DMS 273 (cell line): ENCODE measurements around the gene MAGEA6.
"Not testable (repeated sequence)": the region's sequence is repeated elsewhere in the genome, so short reads cannot be mapped to it uniquely, and the experiment has no call there.

Experiments
- DNase-seq: peaks from one replicate; lab custom pipeline; 2025; ENCODE audit not compliant: unreplicated experiment; lab: John Stamatoyannopoulos, UW

Gene MAGEA6

GRCh38 chrX:152769549-152770289 is at the start of gene MAGEA6:
Gene MAGEA6, minus strand, starts transcription at chrX:152769689. Its CDS starts 2,039 bp downstream, at chrX:152767650.
- DNase-seq, result not testable (repeated sequence)

GRCh38 chrX:152819266-152819665 is 49.8 kb upstream of the MAGEA6 start:
- no peak for DNase-seq

DNA sequence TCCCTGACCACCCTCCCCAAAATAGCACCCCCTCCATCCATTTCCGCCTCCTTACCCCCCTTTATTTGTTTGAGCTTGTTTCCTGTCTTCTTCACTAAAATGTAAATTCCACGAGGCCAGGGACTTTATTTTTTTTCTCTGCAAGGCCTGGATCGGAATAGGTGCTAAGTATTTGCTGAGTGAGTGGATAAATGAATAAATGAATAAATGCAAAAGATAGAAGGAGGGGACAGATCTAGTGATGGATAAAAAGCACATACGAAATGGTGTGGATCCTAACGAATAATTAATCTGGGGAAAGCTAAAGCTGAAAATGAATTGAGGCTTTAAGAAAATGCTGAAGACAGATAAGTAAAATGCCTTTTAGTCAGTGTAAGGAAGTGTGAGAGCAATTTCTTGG is 48.9 kb upstream of the MAGEA6 start:
- no peak for DNase-seq

GRCh38 chrX:152817078-152817764 is 47.7 kb upstream of the MAGEA6 start:
- peak; percentile 79 for DNase-seq

- no peak for DNase-seq
Measured at GRCh38 chrX:152814048-152814447, 44.6 kb upstream of the MAGEA6 start.

DNA sequence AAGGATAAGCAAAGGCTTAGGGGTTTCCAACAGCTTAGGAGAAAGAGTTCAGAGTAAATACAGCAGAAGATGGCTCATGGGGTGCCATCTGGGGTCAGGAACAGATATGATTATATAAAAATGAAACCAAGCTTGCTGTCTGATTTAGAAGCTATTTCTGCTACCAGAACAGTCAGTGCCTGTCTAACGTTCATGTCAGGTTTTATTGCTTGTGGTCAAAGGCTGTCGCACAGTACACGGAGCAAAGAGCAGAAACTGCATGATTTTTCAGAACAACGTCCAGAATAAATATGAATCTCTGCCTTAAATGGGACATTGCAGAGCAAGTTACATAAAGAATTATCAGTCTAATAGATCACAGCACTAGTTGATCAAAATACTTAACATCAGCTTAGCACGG is 43.7 kb upstream of the MAGEA6 start:
- no peak for DNase-seq

- peak; percentile 77 for DNase-seq
Measured at GRCh38 chrX:152810403-152810802, 40.9 kb upstream of the MAGEA6 start.

GRCh38 chrX:152806035-152806434 is 36.5 kb upstream of the MAGEA6 start:
- DNase-seq, result no peak

- no peak for DNase-seq
Measured at GRCh38 chrX:152798945-152799344, 29.5 kb upstream of the MAGEA6 start.

- DNase-seq, result not testable (repeated sequence)
Measured at GRCh38 chrX:152787062-152787461, 17.6 kb upstream of the MAGEA6 start.

- DNase-seq, result not testable (repeated sequence)
Measured at GRCh38 chrX:152766562-152766961, 2.9 kb downstream of the MAGEA6 start.

DNA sequence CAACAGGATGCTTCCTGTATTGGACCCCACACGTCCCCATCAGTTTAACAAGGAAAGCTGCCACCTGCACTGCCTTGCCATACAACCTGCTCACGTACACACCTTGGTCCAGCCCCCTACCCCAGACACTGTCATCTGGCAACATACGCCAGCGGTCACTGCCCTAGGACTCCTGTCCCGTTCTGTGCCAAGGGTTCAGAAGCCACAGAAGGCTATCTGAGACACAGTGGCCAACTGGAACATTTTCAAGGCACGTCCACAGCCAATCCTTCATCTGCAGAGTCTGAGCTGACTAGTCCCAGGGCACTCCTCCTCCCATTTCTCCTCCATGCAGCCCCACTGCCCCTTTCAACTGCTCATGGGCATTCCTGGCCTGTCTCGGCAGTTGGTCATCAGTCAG is 7.9 kb downstream of the MAGEA6 start:
- not testable (repeated sequence) for DNase-seq

GRCh38 chrX:152759544-152759943 is 9.9 kb downstream of the MAGEA6 start:
- not testable (repeated sequence) for DNase-seq

DNA sequence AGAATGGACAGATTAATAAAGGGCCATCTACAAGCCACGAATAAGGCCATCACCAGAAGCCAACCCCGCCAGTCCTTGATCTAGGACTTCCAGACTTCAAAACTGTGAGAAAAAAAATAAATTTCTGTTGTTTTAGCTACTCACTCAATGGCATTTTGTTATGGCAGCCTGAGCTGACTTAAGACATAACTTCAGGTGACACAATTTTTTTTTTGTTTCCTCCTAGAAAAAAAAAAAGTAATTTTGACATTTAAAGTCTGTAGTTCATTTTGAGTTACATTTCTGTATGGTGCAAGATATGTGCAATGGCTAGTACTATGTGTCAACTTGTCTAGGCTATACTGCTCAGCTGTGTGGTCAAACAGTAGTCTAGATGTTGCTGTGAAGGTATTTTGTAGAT is 10.6 kb downstream of the MAGEA6 start, which contains the start of gene CSAG3:
Gene CSAG3 (plus strand): TSS at position 301 of the 400 bp plus-strand sequence.
- not testable (repeated sequence) for DNase-seq

- not testable (repeated sequence) for DNase-seq
Measured at GRCh38 chrX:152754871-152755270, 14.6 kb downstream of the MAGEA6 start.

DNA sequence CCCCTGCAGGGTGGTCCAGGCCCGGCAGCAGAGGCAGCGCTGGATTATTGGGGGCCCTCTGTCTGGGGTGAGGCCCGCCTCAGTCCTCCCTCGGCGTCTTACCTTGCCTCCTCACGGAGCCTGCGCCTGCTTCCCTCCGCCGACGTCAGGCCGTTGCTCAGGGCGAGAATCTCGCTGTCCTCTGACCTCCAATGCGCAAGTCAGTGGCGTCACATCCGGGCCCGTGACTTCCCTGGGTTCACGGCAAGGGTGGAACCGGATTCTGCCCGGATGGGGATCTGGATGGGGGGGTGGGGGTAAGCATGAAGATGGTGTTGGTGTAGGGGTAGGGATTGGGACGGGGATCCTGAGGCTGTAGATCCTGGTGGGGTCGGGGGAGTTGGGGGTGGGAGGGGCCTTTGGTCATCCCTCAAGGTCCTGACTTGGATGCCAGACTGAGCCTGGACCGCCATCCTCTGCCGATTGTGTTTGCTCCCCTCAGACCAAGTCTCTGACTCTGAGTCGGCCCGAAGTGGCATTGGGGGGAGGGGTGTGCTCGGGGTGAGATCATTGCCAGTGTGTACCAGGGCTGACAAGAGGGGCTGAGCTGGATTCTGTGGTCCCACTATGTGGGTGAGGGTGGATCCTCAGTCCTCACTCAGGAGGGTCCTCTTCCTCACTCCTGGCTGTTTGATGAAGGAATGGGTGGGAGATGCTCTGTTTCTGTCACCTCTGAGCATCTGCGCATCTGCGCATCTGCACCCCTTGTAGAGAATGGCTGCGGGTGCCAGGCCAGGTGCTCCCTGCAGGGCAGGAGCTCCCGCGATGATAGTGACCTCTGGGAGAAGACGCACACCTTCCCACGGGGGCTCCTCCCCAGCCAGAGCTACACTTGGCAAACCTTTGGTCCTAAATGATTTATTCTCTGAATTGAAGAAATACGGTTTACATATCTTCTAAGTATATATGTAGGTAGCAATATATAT is 15.5 kb downstream of the MAGEA6 start, which contains the start of gene MAGEA2:
Gene MAGEA2 (minus strand): TSS at position 157 of the 965 bp plus-strand sequence. CDS start 2,479 bp downstream, outside the sequence.
- DNase-seq, result not testable (repeated sequence)

DNA sequence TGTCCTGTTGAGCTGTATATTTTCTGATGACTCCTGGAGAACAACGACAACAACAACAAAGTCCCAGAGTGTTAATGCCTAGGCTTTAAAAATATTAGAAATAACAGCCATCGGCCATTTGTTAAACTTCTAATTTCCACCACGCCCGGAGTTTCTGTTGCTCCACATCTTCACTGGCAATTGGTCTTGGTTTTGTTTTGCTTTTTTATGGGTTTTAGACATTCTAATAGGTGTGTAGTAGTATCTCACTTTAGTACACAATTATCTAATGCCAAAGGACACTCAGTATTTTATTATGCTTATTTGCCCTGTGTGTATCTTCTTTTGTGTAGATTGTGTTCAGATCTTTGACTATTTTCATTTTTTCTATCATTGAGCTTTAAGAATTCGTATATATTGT is 30.9 kb downstream of the MAGEA6 start:
- DNase-seq, result no peak

DNA sequence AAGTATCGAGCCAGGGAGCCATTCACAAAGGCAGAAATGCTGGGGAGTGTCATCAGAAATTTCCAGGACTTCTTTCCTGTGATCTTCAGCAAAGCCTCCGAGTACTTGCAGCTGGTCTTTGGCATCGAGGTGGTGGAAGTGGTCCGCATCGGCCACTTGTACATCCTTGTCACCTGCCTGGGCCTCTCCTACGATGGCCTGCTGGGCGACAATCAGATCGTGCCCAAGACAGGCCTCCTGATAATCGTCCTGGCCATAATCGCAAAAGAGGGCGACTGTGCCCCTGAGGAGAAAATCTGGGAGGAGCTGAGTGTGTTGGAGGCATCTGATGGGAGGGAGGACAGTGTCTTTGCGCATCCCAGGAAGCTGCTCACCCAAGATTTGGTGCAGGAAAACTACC is 33.0 kb downstream of the MAGEA6 start:
- not testable (repeated sequence) for DNase-seq

- DNase-seq, result no peak
Measured at GRCh38 chrX:152735860-152736511, 33.5 kb downstream of the MAGEA6 start.

DNA sequence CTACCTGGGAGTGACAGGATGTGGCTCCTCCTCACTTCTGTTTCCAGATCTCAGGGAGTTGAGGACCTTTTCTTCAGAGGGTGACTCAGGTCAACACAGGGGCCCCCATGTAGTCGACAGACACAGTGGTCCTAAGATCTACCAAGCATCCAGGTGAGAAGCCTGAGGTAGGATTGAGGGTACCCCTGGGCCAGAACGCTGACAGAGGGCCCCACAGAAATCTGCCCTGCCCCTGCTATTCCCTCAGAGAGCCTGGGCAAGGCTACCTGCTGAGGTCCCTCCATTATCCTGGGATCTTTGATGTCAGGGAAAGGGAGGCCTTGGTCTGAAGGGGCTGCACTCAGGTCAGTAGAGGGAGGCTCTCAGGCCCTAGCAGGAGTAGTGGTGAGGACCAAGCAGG is 34.4 kb downstream of the MAGEA6 start:
- no peak for DNase-seq
